Keratinocyte (primary cell): Measurements from ENCODE around the gene PSMA8. TPM values are rescaled to one million over a fixed set of nuclear protein-coding genes. Genes with fewer than 3 reads are reported as not detected.

Experiments
- DNase-seq: peaks from one replicate; pipeline ENCODE4 v3.0.0-alpha.2; 2011; ENCODE audit warnings: low read depth, missing footprints, low spot score
- FAIRE-seq: peaks from 2 replicates; lab custom pipeline; 2011; peaks lifted over from hg19 to GRCh38; lab: Jason Lieb, UNC
- H2AFZ ChIP-seq: 2 replicates; pipeline ENCODE4 v1.6.0; 2012; ENCODE audit warnings: low read length, control low read depth, inconsistent platforms; ENCODE audit not compliant: control insufficient read depth
- H3K27ac ChIP-seq: 2 replicates; pipeline ENCODE4 v1.5.1; 2011; ENCODE audit warnings: low read length; ENCODE audit not compliant: control insufficient read depth, insufficient read depth
- H3K27me3 ChIP-seq: 3 replicates; pipeline ENCODE4 v1.6.0; 2011; ENCODE audit warnings: low read length; ENCODE audit not compliant: control insufficient read depth, insufficient read depth; ENCODE audit errors: extremely low read depth
- H3K36me3 ChIP-seq, 2 experiments: 2 replicates in 1 of 2; 3 replicates in 1 of 2; pipeline ENCODE4 v1.5.1; 2011; ENCODE audit warnings: low read length in 2 of 2, mild to moderate bottlenecking in 1 of 2; ENCODE audit not compliant: control insufficient read depth in 2 of 2, insufficient read depth in 2 of 2; ENCODE audit errors: extremely low read depth in 1 of 2
- H3K4me1 ChIP-seq: 3 replicates; pipeline ENCODE4 v1.5.1; 2011; ENCODE audit warnings: low read length; ENCODE audit not compliant: control insufficient read depth, insufficient read depth; ENCODE audit errors: extremely low read depth
- H3K4me2 ChIP-seq: 3 replicates; pipeline ENCODE4 v1.6.0; 2011; ENCODE audit warnings: low read depth, low read length; ENCODE audit not compliant: control insufficient read depth, insufficient read depth; ENCODE audit errors: extremely low read depth
- H3K4me3 ChIP-seq, 3 experiments: fragments of 200-600 bp in 1 of 3; sonication (generic) in 1 of 3; 2 replicates in 2 of 3; 3 replicates in 1 of 3; pipeline ENCODE4 v1.5.1; 2011 to 2016; ENCODE audit warnings: low read length in 3 of 3, mild to moderate bottlenecking in 3 of 3, control low read depth in 2 of 3, inconsistent platforms in 1 of 3, low read depth in 1 of 3, mixed read lengths in 1 of 3, mixed run types in 1 of 3, moderate library complexity in 1 of 3; ENCODE audit not compliant: control insufficient read depth in 2 of 3, insufficient read depth in 2 of 3; ENCODE audit errors: extremely low read depth in 1 of 3
- H3K79me2 ChIP-seq: 2 replicates; pipeline ENCODE4 v1.6.0; 2012; ENCODE audit warnings: low read length; ENCODE audit not compliant: control insufficient read depth, insufficient read depth
- H3K9ac ChIP-seq: 3 replicates; pipeline ENCODE4 v1.6.0; 2011; ENCODE audit warnings: low read length; ENCODE audit not compliant: control insufficient read depth, insufficient read depth; ENCODE audit errors: extremely low read depth
- H3K9me1 ChIP-seq: 3 replicates; pipeline ENCODE4 v1.6.0; 2011; ENCODE audit warnings: low read length; ENCODE audit not compliant: control insufficient read depth, insufficient read depth; ENCODE audit errors: extremely low read depth
- H3K9me3 ChIP-seq: 2 replicates; pipeline ENCODE4 v1.5.1; 2012; ENCODE audit warnings: low read depth, low read length; ENCODE audit not compliant: control insufficient read depth
- H4K20me1 ChIP-seq: 3 replicates; pipeline ENCODE4 v1.6.0; 2011; ENCODE audit warnings: low read length; ENCODE audit not compliant: control insufficient read depth, insufficient read depth; ENCODE audit errors: extremely low read depth
- EZH2 ChIP-seq: IDR thresholded peaks from one replicate; pipeline ENCODE4 v1.6.1; 2012; ENCODE audit warnings: inconsistent platforms, mild to moderate bottlenecking, low read length, moderate library complexity
- dilution Hi-C: fragments of 300-500 bp; cut with MboI; formaldehyde crosslinking; loops from one replicate; pipeline ENCODE4 v1.7.0; 2020; ENCODE audit warnings: low sequenced_read_pairs; ENCODE audit not compliant: extremely low pct_ligation_motif_present
- polyA plus RNA-seq, 5 experiments: library from polyadenylated mRNA; depleted of rRNA in 3 of 5; stranded (reverse) in 3 of 5; stranded (forward) in 1 of 5; unstranded in 1 of 5; fragments of >200 nt; gene quantifications; 1 replicate in 1 of 5; 2 replicates in 3 of 5; 3 replicates in 1 of 5; pipeline versions ENCODE4 v1.2.1 to v1.2.3, GENCODE V29; 2011 to 2012; ENCODE audit warnings: missing spikeins in 2 of 5, low read depth in 1 of 5, low replicate concordance in 1 of 5
- TF ChIP-seq, protein P1 (sequence below), 3 experiments: IDR thresholded peaks in 1 of 3; conservative IDR thresholded peaks in 1 of 3; optimal IDR thresholded peaks in 1 of 3; 2 replicates in 2 of 3; 3 replicates in 1 of 3; pipeline versions ENCODE3 to v1.5.1; 2011; ENCODE audit warnings: low read length in 3 of 3, mild to moderate bottlenecking in 3 of 3, moderate library complexity in 2 of 3, control low read depth in 1 of 3, inconsistent platforms in 1 of 3; ENCODE audit not compliant: insufficient read depth in 2 of 3; ENCODE audit errors: extremely low read depth in 1 of 3

The PSMA8 gene
- polyA plus RNA-seq, 1 donor (not counting 4 experiments of a cell fraction or from before 2014, with no cell fraction given): not detected

DNA sequence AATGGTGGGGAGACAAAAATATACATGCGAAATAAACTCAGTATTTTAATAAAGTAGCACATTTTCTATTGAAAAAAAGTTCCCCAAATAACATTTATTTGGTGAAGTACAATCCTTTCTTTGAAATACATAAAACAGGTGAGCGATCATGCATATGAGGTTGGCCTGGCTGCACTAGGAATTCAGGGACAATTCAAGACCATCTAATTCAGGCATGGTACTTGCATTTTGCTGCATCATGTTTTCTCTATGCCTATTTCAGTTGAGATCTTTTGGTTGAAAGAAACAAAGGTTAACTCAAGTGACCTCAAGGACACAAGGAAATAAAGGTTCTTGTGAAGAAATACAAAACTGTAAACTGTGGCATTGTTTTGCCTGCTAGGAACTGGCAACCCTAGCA, 72.8 kb downstream of the PSMA8 start:
- H4K20me1 ChIP-seq: no peaks in the 10 kb centered on the region
- no peak overlapping the region for H3K27ac ChIP-seq
- TF ChIP-seq EZH2: no peak
- TF ChIP-seq, protein P1, sequence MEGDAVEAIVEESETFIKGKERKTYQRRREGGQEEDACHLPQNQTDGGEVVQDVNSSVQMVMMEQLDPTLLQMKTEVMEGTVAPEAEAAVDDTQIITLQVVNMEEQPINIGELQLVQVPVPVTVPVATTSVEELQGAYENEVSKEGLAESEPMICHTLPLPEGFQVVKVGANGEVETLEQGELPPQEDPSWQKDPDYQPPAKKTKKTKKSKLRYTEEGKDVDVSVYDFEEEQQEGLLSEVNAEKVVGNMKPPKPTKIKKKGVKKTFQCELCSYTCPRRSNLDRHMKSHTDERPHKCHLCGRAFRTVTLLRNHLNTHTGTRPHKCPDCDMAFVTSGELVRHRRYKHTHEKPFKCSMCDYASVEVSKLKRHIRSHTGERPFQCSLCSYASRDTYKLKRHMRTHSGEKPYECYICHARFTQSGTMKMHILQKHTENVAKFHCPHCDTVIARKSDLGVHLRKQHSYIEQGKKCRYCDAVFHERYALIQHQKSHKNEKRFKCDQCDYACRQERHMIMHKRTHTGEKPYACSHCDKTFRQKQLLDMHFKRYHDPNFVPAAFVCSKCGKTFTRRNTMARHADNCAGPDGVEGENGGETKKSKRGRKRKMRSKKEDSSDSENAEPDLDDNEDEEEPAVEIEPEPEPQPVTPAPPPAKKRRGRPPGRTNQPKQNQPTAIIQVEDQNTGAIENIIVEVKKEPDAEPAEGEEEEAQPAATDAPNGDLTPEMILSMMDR (optimal IDR thresholded peaks at IDR 0.05 in 1 of 3, IDR thresholded peaks at IDR 0.05 in 1 of 3, conservative IDR thresholded peaks at IDR 0.05 in 1 of 3; ENCODE audit: extremely low read depth in 1 of 3, insufficient read depth in 2 of 3, low read length in 3 of 3): no peak
- no peaks in the 10 kb centered on the region for H3K9me3 ChIP-seq
- FAIRE-seq (no peak), DNase-seq (no peak)
- no peaks in the 10 kb centered on the region for H3K79me2 ChIP-seq
- H3K36me3 ChIP-seq: no peaks in the 10 kb centered on the region
- no peak overlapping the region for H2AFZ ChIP-seq
- no peaks in the 10 kb centered on the region for H3K4me1 ChIP-seq
- no peak overlapping the region for H3K4me3 ChIP-seq
- dilution Hi-C loops: no loop called here
- H3K27me3 ChIP-seq: no peaks in the 10 kb centered on the region
- no peak overlapping the region for H3K9ac ChIP-seq
- no peaks in the 10 kb centered on the region for H3K9me1 ChIP-seq
- no peak overlapping the region for H3K4me2 ChIP-seq

DNA sequence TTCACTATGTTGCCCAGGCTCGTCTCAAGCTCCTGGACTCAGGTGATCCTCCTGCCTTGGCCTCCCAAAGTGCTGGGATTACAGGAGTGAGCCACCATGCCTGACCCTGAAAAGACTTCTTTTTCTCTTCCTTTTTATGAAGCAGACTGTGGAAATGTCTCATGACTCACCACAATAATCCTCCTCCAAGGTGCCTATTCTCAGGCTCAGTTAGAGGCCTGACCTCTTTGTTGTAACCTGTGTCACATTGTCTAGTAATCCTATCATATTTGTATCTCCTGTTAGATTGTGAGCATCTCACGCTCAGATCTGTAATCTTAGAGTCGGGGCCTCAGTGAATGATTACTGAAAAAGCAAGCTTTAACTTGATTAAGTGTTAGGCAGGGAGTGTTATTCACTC, 74.3 kb downstream of the PSMA8 start:
- Histone ChIP-seq H2AFZ (no peak overlapping the region), H3K9me1 (no peaks in the 10 kb centered on the region), H3K4me3 (no peak overlapping the region), H3K9ac (no peak overlapping the region), H4K20me1 (no peaks in the 10 kb centered on the region), H3K79me2 (no peaks in the 10 kb centered on the region), H3K27ac (no peak overlapping the region), H3K4me2 (no peak overlapping the region), H3K4me1 (no peaks in the 10 kb centered on the region), H3K9me3 (no peaks in the 10 kb centered on the region), H3K27me3 (no peaks in the 10 kb centered on the region), H3K36me3 (no peaks in the 10 kb centered on the region)
- DNase-seq: no peak
- dilution Hi-C loops: no loop called here
- no peak for FAIRE-seq
- TF ChIP-seq EZH2: no peak
- TF ChIP-seq, protein P1 (optimal IDR thresholded peaks at IDR 0.05 in 1 of 3, IDR thresholded peaks at IDR 0.05 in 1 of 3, conservative IDR thresholded peaks at IDR 0.05 in 1 of 3; ENCODE audit: extremely low read depth in 1 of 3, insufficient read depth in 2 of 3, low read length in 3 of 3): no peak
